ENCODE data around the gene SENP2. TPM values are rescaled to one million over a fixed set of nuclear protein-coding genes. Genes with fewer than 3 reads are reported as not detected.

SENP2 gene
- total and polyA plus RNA-seq, 9 of the 15 experiments (the other 6 are each of a cell fraction or from before 2014, with no cell fraction given) = 11.8 to 67.1 (median 41.1) TPM

DNA sequence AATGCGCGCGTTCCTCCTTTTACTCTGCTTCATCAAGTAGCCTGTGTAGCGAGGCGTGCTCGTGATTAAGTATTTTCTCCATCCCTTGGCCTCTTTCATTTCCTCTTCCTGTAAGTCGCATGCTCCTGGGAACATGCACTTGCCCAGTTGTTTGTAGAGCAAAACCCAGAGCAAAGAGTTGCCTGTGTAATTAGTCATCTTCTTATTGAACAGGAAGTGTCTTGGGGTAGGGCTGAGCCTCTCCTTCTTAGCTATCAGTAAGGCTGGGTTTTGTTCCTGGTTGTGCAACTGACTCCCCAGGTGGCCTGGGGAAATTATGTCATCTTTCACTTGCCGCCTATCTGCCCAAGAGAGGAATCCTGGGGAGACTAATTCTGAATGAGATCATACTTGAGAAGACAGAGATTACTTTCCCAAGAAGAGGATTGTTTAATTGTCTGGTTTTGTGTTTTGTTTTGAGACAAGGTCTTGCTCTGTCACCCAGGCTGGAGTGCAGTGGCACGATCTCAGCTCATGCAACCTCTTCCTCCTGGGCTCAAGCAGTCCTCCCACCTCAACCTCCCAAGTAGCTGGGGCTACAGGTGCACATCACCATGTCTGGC is 48.6 kb upstream of the SENP2 start (continued):
- TF ChIP-seq MCM2 (IDR thresholded peaks at IDR 0.05; ENCODE audit: low read depth) = no peak
- 0 out of 2 replicates have a peak, but pooled peaks have one; percentile 8 for TF ChIP-seq NFIC (IDR thresholded peaks at IDR 0.05)
- TF ChIP-seq SMAD3 (CRISPR knock-in tag; conservative IDR thresholded peaks at IDR 0.05) = no peak
- TF ChIP-seq, protein P1, sequence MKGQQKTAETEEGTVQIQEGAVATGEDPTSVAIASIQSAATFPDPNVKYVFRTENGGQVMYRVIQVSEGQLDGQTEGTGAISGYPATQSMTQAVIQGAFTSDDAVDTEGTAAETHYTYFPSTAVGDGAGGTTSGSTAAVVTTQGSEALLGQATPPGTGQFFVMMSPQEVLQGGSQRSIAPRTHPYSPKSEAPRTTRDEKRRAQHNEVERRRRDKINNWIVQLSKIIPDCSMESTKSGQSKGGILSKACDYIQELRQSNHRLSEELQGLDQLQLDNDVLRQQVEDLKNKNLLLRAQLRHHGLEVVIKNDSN (CRISPR knock-in tag; IDR thresholded peaks at IDR 0.05) = no peak
- no peak for TF ChIP-seq HCFC1 (IDR thresholded peaks at IDR 0.05; ENCODE audit: low read depth, low read length)
- TF ChIP-seq BRD4 (IDR thresholded peaks at IDR 0.05) = no peak
- no peak for TF ChIP-seq RUNX1 (IDR thresholded peaks at IDR 0.05; ENCODE audit: low read depth)
- TF ChIP-seq CBX3 (IDR thresholded peaks at IDR 0.05; ENCODE audit: borderline replicate concordance in 1 of 2, low read length in 2 of 2) = peak in 1 of 2 experiments; percentile 18; a peak in 1 of 3 replicates
- TF ChIP-seq, protein P2, sequence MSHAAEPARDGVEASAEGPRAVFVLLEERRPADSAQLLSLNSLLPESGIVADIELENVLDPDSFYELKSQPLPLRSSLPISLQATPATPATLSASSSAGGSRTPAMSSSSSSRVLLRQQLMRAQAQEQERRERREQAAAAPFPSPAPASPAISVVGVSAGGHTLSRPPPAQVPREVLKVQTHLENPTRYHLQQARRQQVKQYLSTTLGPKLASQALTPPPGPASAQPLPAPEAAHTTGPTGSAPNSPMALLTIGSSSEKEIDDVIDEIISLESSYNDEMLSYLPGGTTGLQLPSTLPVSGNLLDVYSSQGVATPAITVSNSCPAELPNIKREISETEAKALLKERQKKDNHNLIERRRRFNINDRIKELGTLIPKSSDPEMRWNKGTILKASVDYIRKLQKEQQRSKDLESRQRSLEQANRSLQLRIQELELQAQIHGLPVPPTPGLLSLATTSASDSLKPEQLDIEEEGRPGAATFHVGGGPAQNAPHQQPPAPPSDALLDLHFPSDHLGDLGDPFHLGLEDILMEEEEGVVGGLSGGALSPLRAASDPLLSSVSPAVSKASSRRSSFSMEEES (CRISPR knock-in tag; IDR thresholded peaks at IDR 0.05) = no peak
- TF ChIP-seq MBD2 (IDR thresholded peaks at IDR 0.05; ENCODE audit: borderline replicate concordance, low read depth) = no peak
- no peak for TF ChIP-seq NFATC3 (IDR thresholded peaks at IDR 0.05)
- no peak for TF ChIP-seq ZNF232 (CRISPR knock-in tag; IDR thresholded peaks at IDR 0.05)
- TF ChIP-seq, protein P3, sequence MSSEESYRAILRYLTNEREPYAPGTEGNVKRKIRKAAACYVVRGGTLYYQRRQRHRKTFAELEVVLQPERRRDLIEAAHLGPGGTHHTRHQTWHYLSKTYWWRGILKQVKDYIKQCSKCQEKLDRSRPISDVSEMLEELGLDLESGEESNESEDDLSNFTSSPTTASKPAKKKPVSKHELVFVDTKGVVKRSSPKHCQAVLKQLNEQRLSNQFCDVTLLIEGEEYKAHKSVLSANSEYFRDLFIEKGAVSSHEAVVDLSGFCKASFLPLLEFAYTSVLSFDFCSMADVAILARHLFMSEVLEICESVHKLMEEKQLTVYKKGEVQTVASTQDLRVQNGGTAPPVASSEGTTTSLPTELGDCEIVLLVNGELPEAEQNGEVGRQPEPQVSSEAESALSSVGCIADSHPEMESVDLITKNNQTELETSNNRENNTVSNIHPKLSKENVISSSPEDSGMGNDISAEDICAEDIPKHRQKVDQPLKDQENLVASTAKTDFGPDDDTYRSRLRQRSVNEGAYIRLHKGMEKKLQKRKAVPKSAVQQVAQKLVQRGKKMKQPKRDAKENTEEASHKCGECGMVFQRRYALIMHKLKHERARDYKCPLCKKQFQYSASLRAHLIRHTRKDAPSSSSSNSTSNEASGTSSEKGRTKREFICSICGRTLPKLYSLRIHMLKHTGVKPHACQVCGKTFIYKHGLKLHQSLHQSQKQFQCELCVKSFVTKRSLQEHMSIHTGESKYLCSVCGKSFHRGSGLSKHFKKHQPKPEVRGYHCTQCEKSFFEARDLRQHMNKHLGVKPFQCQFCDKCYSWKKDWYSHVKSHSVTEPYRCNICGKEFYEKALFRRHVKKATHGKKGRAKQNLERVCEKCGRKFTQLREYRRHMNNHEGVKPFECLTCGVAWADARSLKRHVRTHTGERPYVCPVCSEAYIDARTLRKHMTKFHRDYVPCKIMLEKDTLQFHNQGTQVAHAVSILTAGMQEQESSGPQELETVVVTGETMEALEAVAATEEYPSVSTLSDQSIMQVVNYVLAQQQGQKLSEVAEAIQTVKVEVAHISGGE (CRISPR knock-in tag; IDR thresholded peaks at IDR 0.05) = 0 out of 6 replicates have a peak, but pooled peaks of 1 of the 3 experiments have one; percentile 39
- TF ChIP-seq RBM15 (IDR thresholded peaks at IDR 0.05; ENCODE audit: insufficient read depth, low read length) = no peak
- no peak for TF ChIP-seq PHF21A (IDR thresholded peaks at IDR 0.05; ENCODE audit: borderline replicate concordance, low read depth)
- no peak for TF ChIP-seq OTX1 (CRISPR knock-in tag; IDR thresholded peaks at IDR 0.05)
- no peak for TF ChIP-seq RAD51 (IDR thresholded peaks at IDR 0.05; ENCODE audit: borderline replicate concordance, low read depth)
- TF ChIP-seq SMAD2 (IDR thresholded peaks at IDR 0.05; ENCODE audit: low read depth, low read length) = no peak
- TF ChIP-seq GTF2E2 (tag; IDR thresholded peaks at IDR 0.05) = no peak
- TF ChIP-seq CBX5 (IDR thresholded peaks at IDR 0.05; ENCODE audit: borderline replicate concordance, low read depth) = no peak; the same call in 1 of the 2 replicates
- TF ChIP-seq PKNOX1 (IDR thresholded peaks at IDR 0.05) = no peak
- no peak for TF ChIP-seq U2AF2 (optimal IDR thresholded peaks at IDR 0.05; ENCODE audit: low read depth, low read length)
